T47D (cell line): ENCODE measurements around the gene KIAA1549.
"Not testable (repeated sequence)": the region's sequence is repeated elsewhere in the genome, so short reads cannot be mapped to it uniquely, and the experiment has no call there.

Experiments used
- DNase-seq, 2 experiments: peaks; one replicate each; pipeline versions ENCODE4 v3.0.0 to v3.0.0-alpha.2; 2011 to 2012; ENCODE audit warnings: low read depth in 1 of 2, low spot score in 1 of 2
- JUND ChIP-seq: IDR thresholded peaks from 2 replicates; pipeline ENCODE4 v1.6.1; 2012; ENCODE audit warnings: low read depth
- in situ Hi-C: cut with HindIII; loops from 2 replicates; pipeline ENCODE4 v1.10.0; 2016; ENCODE audit warnings: low sequenced_read_pairs, low pct_unique_long_range_greater_than_20kb

The KIAA1549 gene

DNA sequence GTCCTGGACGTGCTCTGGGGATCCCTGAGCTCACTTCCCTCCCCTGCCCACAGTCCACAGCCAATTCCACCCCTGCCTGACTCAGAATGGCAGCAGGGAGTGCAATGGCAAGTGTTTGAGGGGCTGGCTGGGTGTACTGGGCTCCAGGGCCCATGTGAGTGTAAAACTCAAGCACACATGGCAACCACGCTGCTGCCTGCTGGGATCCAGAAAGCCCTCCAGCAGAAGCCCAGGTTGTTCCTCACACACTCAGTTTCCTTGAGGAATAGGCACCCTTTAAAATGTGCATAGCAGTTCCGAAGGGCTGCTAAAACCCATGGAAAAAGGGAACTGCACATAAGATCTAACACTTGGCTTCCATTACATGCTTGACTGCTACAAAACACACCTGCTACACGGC, 171.8 kb downstream of the KIAA1549 start:
- TF ChIP-seq JUND: no peak
- no peak for DNase-seq
- in situ Hi-C loops: no loop called here

DNA sequence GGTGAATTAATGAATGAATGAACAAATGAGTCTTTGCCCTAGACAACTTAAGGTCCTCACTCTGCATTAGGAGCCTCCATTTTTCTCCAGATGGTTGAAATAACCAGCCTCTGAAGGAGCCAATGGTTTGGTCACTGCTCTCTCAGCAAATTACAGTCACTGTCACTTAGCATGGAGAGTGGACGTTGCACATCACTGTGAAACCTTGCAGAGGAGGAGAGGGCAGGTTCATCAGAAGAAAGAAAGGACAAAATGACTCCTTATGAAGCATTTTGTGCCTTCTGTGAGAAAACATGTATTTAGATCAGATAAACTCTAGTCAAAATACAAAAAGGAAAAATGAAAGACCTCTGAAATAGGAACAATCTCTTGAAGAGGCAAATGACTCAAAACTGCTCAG, 176.6 kb downstream of the KIAA1549 start:
- DNase-seq: no peak
- no peak for TF ChIP-seq JUND
- in situ Hi-C loops: no loop called here

- DNase-seq: no peak
- in situ Hi-C loops: no loop called here
These were observed 178.5 kb downstream of the KIAA1549 start for GRCh38 chr7:138802706-138803105.

GRCh38 chr7:138801256-138801655, 179.9 kb downstream of the KIAA1549 start:
- no peak for TF ChIP-seq JUND
- DNase-seq: no peak
- in situ Hi-C loops: no loop called here

More at GRCh38 chr7:138802706-138803105, 178.5 kb downstream of the KIAA1549 start:
- no peak for TF ChIP-seq JUND

GRCh38 chr7:138799336-138800000, 181.7 kb downstream of the KIAA1549 start:
- TF ChIP-seq JUND: no peak
- in situ Hi-C loops: no loop called here

DNA sequence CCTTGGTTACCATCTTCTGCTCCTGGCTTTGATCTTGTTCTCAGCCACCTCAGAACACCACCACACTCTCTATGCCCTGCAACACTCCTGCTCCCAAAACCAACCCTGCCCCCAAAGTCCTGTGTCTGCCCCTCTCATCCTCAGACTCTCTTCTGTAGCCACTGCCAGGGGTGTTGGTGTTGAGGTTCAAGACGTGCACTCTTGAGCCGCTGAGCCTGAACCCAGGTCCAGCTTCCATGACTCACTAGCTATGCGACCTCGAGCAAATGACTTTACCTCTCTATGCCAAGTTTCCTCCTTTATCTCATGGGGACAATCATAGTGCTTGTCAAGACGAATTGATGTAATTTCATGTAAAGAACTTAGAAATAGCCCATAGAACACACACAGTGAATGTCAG, 182.4 kb downstream of the KIAA1549 start:
- in situ Hi-C loops: no loop called here
- DNase-seq: no peak
- TF ChIP-seq JUND: no peak

More at GRCh38 chr7:138799336-138800000, 181.7 kb downstream of the KIAA1549 start:
- no peak for DNase-seq

DNA sequence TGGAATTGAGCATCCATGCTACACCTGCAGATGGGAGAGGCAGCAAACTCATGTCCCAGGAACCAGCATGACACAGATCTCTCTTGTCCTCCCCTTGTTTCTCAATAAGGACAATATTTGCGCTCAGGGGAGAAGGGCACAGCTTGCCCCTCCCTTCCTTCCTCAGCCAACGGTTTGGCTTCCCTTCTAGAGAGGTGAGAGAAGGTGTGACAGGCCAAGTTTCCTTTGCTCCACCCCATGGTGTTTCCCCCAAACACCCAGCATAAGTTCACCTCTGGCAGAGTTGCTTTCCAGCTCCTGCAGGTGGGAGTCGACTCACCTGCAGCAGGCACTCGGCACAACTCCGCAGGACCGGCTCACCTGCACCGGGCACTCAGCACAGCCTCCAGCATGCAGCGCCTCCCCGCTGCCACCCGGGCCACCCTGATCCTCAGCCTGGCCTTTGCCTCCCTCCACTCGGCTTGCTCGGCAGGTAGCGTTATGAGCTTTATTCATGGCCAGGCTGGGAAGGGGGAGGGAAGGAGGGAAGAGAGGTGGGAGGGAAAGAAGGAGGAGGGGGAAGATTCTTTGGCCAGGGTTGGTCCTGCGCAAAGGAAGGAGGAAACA, 183.4 kb downstream of the KIAA1549 start, which contains the start of the genes ATP6V0A4 and TMEM213:
TSS of gene ATP6V0A4 (minus strand) at position 482 of the 606 bp plus-strand sequence. CDS start 26,949 bp downstream, outside the sequence.
TSS of gene TMEM213 (plus strand) at position 280 of the 606 bp plus-strand sequence. CDS start at position 391, 111 bp downstream.
- no peak for TF ChIP-seq JUND
- DNase-seq: peak in 1 of 2 experiments; percentile 31
- in situ Hi-C loops: no loop called here

DNA sequence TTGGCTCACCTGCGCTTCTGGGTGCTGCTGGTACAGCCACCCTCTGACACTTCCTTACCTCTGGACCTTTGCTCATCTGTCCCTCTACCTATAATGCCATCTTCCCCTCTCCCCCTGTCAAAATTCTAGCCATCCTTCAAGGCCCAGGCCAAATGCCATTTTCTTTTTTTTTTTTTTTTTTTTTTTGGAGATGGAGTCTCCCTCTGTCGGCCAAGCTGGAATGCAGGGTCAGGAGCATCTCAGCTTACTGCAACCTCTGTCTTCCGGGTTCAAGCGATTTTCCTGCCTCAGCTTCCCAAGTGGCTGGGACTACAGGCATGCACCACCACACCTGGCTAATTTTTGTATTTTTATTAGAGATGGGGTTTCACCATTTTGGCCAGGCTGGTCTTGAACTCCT, 184.1 kb downstream of the KIAA1549 start:
- in situ Hi-C loops, DNase-seq: not testable (repeated sequence)

- DNase-seq: no peak
- no peak for TF ChIP-seq JUND
- in situ Hi-C loops: no loop called here
These were observed 185.1 kb downstream of the KIAA1549 start for GRCh38 chr7:138796038-138796615.

GRCh38 chr7:138785587-138786437, 195.4 kb downstream of the KIAA1549 start:
- DNase-seq: peak in 1 of 2 experiments; percentile 54
- in situ Hi-C loops: no loop called here
- TF ChIP-seq JUND: no peak

DNA sequence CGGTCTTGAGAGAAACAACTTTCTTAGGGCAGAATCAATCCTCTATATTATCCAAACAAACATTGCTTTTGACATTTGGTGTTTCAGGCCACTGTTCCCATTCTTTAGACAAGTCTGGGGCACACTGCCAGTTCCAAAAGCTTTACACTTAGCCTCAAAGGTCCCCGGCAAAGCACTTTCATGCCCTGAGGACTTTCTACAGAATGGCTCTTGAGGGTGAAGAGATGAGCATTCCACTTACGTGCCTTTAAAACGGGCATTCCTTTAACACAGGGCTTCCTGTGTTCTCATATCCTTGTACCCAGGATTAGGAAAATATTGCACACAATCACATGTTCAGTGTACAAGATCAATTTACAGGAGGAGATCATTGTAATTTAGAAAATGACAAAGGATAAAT, 196.5 kb downstream of the KIAA1549 start:
- in situ Hi-C loops: no loop called here
- DNase-seq: peak in 1 of 2 experiments; percentile 35
- no peak for TF ChIP-seq JUND
